HG02885 (cell line): ENCODE data around the gene MSH2.

Experiments
- ATAC-seq: cut with Tn5 transposase; IDR thresholded peaks from one replicate; pipeline ENCODE4 v1.9.1; 2021; ENCODE audit warnings: mild to moderate bottlenecking; ENCODE audit not compliant: unreplicated experiment, poor library complexity

The MSH2 gene

DNA sequence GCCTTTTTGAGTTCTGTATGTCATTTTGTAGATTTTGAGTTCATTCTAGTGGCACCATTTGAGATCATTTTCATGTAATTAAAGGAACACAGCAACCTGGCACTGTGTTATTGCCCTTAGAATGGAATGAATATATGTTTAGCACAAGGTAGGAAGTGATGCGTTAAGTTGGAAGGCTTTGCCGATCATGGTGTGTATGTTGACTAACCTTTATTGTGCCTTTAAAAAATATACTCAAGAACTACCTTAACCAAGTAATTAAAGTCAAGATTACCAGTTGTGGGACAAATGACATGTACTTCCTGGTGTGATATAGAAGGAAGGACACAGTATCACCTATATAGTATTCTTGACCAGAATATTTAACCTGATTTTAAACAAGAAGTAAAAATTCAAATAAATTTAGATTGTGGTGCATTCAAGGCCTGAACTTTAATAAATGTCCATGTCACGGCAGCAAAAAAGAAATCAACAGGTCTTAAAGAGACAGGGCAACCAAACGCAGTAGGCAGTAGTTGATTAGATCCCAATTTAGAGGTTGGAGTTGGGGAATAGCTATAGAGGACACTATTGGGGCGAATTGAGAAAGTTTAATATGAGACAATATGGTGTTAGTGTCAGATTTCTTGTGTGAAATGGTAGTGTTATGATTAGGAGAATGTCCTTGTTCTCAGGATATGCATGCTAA is 68.6 kb downstream of the MSH2 start:
- no peak for ATAC-seq

DNA sequence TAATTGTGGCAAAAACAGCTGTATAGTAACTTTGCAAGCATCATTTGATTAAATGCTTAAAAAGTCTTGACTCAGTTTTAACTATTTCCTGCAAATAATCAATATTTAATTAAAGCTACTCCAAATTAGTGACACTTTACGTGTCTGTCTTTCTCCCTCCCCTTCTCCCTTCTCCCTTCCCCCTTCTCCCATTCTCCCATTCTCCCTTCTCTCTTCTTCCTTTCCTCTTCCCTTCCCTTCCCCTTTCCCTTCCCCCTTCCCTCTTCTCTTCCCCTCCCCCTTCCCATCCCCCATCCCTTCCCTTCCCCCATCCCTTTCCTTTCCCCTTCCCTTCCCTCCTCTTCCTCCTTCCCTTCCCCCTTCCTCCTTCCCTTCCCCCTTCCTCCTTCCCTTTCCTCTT is 76.9 kb downstream of the MSH2 start:
- ATAC-seq, result no peak

DNA sequence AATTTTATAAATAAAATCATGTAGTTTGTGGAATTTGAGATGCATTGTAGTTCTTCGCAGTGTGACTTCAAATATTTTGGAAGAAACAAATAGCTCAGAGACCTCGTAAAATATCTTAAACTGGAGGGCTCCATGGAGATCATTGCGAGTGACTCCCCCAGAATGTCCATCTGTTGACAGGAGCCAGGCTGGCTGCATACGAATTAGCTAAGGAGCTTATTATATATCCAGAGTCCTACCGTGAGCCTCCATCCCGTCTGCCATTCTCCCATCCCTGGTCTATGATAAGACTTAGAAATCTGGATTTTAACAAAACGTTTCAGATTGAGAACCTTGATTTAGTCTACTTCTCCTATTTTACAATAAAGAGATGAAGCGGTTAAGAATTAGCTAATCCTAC is 80.2 kb downstream of the MSH2 start:
- no peak for ATAC-seq

DNA sequence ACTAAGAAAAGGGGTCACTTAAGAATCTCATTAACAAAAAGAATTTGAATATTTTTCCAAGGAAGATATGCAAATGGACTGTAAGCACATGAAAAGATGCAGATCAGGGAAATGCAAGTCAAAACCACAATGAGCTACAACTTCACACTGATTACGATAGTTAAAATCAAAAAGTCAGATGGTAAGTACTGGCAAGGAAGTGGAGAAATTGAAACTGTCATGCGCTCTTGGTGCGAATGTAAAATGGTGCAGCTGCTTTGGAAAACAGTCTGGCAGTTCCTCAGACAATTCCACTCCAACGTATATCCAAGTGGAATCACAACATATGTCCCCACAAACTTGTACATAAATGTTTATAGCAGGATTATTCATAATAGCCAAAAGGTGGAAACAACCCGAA is 81.4 kb downstream of the MSH2 start:
- no peak for ATAC-seq

DNA sequence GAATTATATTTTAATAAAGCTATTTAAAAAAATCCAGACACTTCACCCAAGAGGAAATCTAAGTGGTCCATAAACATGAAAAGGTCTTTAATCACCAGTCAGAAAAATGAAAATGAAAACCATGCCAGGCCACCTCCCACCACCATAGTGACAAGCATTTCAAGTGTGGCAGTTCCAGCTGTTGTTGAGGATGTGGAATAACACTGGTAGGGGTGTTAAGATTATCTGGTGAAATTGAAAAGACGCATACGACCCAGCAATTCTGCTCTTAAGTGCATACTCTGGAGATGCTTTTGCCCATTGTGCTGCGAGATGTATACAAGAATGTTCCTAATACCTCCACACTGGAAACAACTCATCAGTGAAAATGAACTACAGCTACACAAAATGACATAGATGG is 82.2 kb downstream of the MSH2 start:
- no peak for ATAC-seq

DNA sequence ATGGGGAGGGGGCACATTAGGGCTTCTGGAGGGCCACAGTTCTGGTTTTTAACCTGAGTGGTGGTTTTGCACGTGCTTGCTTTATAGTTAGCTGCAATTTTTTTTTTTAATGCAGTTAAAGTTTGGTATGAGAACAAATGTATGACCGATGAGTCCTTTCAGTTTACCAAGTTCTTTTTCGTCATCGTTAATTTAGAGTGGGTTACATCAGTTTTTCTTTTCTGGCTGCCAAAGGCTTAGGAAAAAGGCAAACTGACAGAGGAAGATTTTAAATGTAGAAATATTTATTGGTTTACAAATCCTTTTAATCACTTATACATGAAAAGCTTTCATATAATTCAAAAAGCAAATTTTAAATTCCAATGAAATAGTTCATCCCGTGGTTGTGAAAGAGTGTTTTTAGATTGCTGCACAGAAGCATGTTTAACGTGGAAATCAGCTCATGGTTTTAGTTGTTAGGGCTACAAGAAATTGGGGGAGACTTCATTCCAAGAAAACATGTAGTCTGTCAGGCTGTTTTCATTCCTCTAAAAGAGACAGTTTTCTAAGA is 82.9 kb downstream of the MSH2 start:
- ATAC-seq, result no peak

- ATAC-seq, result peak; percentile 92
Measured at GRCh38 chr2:47486841-47487497, 84.0 kb downstream of the MSH2 start.

GRCh38 chr2:47487498-47487875 is 84.5 kb downstream of the MSH2 start:
- ATAC-seq, result peak; percentile 7

- ATAC-seq, result no peak
Measured at GRCh38 chr2:47488870-47489584, 86.1 kb downstream of the MSH2 start.

DNA sequence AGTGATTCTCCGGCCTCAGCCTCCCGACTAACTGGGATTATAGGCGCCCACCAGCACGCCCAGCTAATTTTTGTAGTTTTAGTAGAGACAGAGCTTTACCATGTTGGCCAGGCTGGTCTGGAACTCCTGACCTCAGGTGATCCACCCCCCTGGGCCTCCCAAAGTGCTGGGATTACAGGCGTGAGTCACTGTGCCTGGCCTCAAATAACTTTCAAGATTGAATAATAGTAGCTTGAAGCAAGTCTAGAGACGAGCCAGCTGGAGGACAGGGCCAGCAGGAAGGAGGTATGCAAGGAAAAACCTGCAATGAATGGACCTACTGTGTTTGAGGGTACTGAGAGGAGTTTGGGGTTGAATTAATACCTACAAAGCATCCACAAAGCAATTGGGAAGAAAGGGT is 87.5 kb downstream of the MSH2 start:
- ATAC-seq, result no peak

- ATAC-seq, result no peak
Measured at GRCh38 chr2:47493317-47494035, 90.5 kb downstream of the MSH2 start.

DNA sequence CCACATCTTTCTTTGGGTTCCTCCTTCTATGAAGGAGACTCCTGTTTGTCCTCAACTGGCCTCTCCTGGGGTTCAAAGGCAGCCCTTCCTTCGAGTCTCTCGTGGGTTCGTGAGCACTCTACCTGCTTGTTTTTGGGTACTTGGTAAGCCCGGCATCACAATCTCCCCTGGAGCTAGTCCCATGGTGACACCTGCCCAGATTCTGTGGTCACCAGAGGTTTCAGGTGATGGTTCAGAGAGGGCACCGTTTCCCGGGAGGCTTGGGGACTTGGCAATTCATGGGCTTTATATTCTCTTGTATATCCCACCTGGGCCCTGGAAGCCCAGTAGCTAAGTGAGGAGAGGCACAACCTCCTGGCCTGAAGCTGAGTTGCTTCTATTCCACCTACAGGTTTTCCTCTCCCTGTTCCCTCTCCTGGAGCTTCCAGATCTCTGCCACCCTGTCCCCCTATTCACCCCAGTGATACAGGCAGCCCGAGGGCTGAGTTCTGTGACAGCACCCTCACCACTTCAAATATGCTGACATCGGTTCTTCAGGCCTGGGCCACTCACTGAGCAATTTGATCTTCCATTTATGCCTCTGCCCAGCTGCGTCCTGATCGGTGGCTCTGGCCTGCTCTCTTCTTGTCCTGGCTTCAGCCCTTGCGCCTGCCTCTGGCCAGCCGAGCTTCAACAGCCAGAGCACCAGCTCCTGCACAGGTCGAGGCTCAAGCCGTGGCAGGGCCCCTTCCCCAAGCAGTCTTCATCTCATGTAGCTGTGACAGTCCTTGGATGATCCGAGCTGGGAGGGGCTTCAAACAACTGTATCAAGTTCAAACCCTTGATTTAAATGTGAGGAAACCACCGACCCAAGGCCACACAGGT is 91.5 kb downstream of the MSH2 start:
- no peak for ATAC-seq

- ATAC-seq, result no peak
Measured at GRCh38 chr2:47497843-47498460, 95.0 kb downstream of the MSH2 start.

DNA sequence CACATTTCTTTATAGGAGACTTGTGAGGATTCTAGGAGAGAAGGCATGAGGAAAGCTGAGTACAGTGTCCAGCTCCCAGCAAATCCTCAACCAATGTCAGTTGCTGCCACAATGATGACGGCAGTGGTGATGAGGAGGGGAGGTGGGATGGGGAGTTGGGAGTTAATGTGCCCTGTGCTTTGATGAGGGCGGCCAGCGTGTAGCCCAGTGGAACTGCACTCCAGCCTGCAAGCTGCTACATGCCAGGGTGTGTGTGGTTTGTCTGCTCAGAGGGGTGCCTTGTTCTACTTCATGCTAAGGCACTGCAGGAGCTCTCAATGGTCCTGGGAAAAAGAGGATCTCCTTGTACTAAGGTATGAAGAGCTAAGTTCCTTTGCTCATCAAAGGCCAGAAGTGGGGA is 96.1 kb downstream of the MSH2 start:
- ATAC-seq, result no peak

DNA sequence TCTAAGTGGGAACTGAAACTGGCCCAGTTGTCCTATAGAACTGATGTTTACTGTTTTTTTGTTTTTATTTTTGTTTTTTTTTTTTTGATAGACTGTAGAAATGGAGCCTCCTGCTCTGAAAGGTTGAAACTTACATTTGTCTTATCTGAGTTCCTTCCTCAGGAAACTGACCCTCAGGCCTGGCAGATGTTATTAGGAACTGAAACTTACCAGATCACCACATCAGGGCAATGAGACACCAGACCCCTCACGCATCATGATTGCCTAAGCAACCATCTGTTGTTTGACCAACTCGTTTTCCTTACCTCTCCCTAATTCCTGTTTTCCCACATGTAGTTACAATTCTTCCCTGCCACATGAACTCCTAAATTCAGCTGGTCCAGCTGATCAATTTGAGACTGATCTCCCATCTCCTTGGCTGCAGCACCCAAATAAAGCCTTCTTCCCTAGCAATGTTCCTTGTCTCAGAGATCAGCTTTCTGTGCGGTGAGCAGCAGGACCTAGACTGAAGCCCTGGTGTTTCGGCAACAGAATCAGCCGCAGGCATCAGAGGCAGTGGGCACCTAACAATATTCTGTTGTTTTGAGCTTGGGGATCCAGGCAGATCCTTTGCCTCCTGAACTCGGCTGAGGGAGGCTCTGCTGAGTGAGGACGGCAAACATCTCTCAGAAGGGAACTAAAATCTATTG is 96.8 kb downstream of the MSH2 start:
- no peak for ATAC-seq

- no peak for ATAC-seq
Measured at GRCh38 chr2:47501374-47502200, 98.6 kb downstream of the MSH2 start.

DNA sequence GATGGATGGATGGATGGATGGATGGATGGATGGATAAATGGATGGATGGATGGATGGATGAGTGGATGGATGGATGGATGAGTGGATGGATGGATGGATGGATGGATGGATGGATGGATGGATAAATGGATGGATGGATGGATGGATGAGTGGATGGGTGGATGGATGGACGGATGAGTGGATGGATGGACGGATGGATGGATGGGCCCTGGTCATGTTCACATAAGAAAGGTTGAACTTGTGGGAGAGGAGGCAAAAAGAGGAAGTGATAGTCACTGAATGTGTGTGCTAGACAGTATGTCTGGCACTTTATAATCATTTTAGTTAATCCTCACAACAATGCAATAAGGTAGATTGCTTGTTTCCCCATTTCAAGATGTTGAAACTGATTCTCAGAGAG is 99.5 kb downstream of the MSH2 start:
- ATAC-seq, result peak; percentile 75

GRCh38 chr2:47503481-47504070 is 100.6 kb downstream of the MSH2 start:
- ATAC-seq, result peak; percentile 83
